Ishikawa (cell line): ENCODE data around the gene TBX6.

Source experiments
- CEBPB ChIP-seq: IDR thresholded peaks from 2 replicates; pipeline ENCODE4 v1.6.1; 2012
- CREB1 ChIP-seq: IDR thresholded peaks from 2 replicates; pipeline ENCODE4 v1.6.1; 2012; ENCODE audit warnings: low read depth
- EGR1 ChIP-seq: IDR thresholded peaks from 2 replicates; pipeline ENCODE4 v1.6.1; 2012
- EP300 ChIP-seq: IDR thresholded peaks from 2 replicates; pipeline ENCODE4 v1.6.1; 2012; ENCODE audit warnings: borderline replicate concordance
- FOXM1 ChIP-seq: IDR thresholded peaks from 2 replicates; pipeline ENCODE4 v1.6.1; 2012; ENCODE audit warnings: low read depth, borderline replicate concordance
- NFIC ChIP-seq: IDR thresholded peaks from 2 replicates; pipeline ENCODE4 v1.6.1; 2012
- RAD21 ChIP-seq: IDR thresholded peaks from 2 replicates; pipeline ENCODE4 v1.6.1; 2012; ENCODE audit warnings: low read depth
- TAF1 ChIP-seq: IDR thresholded peaks from 2 replicates; pipeline ENCODE4 v1.6.1; 2012; ENCODE audit warnings: low read depth, mild to moderate bottlenecking
- TCF12 ChIP-seq: IDR thresholded peaks from 2 replicates; pipeline ENCODE4 v1.6.1; 2012; ENCODE audit warnings: low read depth
- YY1 ChIP-seq: IDR thresholded peaks from 2 replicates; pipeline ENCODE4 v1.6.1; 2012; ENCODE audit warnings: low read depth
- ZBTB7A ChIP-seq: IDR thresholded peaks from 2 replicates; pipeline ENCODE4 v1.6.1; 2012; ENCODE audit warnings: low read depth
- TF ChIP-seq, protein P1 (sequence below): IDR thresholded peaks from 2 replicates; pipeline ENCODE4 v1.6.1; 2012
- TF ChIP-seq, protein P2 (sequence below): IDR thresholded peaks from 2 replicates; pipeline ENCODE4 v1.6.1; 2012
- TF ChIP-seq, protein P3 (sequence below): IDR thresholded peaks from 2 replicates; pipeline ENCODE4 v1.6.1; 2012; ENCODE audit warnings: low read depth, mild to moderate bottlenecking

DNA sequence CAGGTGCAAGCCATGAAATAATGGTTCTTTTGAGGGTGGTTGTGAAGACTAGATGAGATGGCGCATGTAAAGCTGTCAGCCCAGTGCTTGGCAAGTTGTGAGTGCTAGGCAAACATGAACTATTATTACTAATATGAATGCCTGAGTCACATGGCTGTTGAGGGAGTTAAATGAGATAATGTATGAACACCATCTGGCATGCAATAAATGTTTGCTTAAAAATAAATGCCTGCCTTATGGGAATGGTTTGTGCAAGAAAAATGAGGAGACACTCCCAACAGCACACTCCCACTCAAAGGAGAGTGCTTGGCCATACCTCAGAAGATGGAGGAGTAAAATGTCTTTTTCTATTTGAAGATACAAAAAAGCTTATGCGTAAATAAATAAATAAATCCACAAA lies 27.7 kb upstream of the TBX6 start:
- TF ChIP-seq ZBTB7A (no peak), EP300 (no peak), RAD21 (no peak), CEBPB (no peak), TAF1 (no peak), YY1 (no peak), EGR1 (no peak), FOXM1 (no peak), CREB1 (no peak), NFIC (no peak), TCF12 (no peak)
- TF ChIP-seq, protein P1, sequence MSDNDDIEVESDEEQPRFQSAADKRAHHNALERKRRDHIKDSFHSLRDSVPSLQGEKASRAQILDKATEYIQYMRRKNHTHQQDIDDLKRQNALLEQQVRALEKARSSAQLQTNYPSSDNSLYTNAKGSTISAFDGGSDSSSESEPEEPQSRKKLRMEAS: no peak
- TF ChIP-seq, protein P2, sequence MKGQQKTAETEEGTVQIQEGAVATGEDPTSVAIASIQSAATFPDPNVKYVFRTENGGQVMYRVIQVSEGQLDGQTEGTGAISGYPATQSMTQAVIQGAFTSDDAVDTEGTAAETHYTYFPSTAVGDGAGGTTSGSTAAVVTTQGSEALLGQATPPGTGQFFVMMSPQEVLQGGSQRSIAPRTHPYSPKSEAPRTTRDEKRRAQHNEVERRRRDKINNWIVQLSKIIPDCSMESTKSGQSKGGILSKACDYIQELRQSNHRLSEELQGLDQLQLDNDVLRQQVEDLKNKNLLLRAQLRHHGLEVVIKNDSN: no peak
- TF ChIP-seq, protein P3, sequence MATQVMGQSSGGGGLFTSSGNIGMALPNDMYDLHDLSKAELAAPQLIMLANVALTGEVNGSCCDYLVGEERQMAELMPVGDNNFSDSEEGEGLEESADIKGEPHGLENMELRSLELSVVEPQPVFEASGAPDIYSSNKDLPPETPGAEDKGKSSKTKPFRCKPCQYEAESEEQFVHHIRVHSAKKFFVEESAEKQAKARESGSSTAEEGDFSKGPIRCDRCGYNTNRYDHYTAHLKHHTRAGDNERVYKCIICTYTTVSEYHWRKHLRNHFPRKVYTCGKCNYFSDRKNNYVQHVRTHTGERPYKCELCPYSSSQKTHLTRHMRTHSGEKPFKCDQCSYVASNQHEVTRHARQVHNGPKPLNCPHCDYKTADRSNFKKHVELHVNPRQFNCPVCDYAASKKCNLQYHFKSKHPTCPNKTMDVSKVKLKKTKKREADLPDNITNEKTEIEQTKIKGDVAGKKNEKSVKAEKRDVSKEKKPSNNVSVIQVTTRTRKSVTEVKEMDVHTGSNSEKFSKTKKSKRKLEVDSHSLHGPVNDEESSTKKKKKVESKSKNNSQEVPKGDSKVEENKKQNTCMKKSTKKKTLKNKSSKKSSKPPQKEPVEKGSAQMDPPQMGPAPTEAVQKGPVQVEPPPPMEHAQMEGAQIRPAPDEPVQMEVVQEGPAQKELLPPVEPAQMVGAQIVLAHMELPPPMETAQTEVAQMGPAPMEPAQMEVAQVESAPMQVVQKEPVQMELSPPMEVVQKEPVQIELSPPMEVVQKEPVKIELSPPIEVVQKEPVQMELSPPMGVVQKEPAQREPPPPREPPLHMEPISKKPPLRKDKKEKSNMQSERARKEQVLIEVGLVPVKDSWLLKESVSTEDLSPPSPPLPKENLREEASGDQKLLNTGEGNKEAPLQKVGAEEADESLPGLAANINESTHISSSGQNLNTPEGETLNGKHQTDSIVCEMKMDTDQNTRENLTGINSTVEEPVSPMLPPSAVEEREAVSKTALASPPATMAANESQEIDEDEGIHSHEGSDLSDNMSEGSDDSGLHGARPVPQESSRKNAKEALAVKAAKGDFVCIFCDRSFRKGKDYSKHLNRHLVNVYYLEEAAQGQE: no peak
